NCI-H1105 (cell line): ENCODE results near the gene OSBPL1A.
"Not testable (repeated sequence)": the region's sequence is repeated elsewhere in the genome, so short reads cannot be mapped to it uniquely, and the experiment has no call there.

Experiments used
- DNase-seq: peaks from one replicate; lab custom pipeline; 2025; lab: John Stamatoyannopoulos, UW

Gene OSBPL1A

DNA sequence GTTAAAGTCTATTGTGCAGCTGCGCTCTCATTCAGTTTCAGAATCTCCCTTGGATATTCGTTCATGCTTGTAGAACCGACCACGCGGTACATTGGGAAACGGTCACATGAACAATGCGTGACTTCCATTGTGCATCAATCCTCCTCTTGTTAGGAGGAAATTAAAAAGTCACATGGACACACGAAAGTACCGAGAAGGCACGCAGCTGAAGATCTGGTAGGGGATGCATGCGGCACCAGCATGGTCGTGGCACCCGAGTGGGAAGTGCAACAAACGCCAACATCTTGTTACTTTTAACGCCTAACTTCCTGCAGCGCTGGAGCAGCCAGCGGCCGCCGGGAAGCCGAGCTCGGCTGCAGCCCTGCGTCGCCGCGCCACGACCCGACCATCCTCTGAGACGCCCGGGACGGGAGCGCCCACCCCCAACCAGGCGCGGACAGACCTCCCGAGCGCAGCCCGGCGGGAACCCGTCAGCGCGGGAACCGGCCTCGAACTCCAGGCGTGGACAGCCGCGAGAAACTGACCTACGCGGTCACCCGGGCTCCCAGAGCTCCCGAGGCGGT, 412 bp downstream of the OSBPL1A start:
- peak; percentile 65 for DNase-seq

DNA sequence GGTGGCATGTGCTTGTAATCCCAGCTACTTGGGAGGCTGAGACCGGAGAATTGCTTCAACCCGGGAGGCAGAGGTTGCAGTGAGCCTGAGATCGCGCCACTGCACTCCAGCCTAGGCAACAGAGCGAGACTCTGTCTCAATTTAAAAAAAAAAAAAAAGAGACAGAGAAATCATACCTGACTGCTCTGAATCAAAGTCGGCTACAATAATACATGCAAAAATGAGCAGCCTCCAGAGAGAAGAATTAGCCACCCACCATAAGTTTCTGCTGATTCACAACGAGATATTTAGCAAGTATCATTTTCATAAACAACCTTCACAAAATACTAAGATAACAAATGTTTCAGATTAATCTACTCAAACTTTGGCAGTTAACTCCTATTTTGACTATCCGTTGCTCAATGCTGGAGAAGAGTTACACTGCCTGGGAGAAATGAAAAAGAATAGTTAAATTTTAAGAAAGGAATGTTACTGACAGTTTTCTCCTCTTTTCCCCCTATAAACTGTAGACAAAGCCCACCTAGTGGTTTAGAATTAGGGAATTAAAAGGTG, 1.5 kb downstream of the OSBPL1A start:
- no peak for DNase-seq

- no peak for DNase-seq
Measured at GRCh38 chr18:24395049-24395795, 2.4 kb downstream of the OSBPL1A start.

- DNase-seq, result no peak
Measured at GRCh38 chr18:24388957-24389356, 8.7 kb downstream of the OSBPL1A start.

DNA sequence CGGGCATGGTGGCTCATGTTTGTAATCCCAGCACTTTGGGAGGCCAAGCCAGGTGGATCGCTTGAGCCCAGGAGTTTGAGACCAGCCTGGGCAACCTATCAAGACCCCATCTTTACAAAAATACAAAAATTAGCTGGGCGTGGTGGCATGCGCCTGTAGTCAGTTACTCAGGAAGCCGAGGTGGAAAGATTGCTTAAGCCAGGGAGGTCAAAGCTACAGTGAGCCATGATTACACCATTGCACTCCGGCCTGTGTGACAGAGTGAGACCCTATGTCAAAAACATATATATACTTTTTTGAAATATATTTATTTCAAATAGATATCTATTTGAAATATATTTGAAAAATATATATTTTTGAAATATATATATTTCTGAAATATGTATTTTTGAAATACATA, 10.9 kb downstream of the OSBPL1A start:
- DNase-seq, result no peak

GRCh38 chr18:24381126-24381525, 16.5 kb downstream of the OSBPL1A start:
- DNase-seq, result no peak

- no peak for DNase-seq
Measured at GRCh38 chr18:24380163-24380747, 17.4 kb downstream of the OSBPL1A start.

DNA sequence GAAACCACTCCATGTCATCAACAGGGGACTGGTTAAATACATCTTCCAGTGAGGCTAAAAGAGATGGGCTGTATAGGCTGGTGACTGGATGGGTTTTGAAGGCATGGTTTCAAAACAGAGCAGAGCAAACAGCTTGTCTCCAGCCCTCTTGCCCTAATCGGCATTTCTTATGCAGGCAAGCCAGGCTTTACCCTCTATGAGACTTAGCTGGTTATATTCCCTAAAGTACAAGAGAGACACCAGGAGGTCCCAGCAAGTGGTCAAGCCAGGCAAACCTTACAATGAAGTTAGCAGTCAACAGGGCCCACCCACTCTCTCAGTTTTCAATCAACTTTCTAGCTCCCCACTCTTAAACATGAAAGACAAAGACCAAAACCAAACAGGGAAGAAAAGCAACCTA, 19.0 kb downstream of the OSBPL1A start:
- DNase-seq, result no peak

- not testable (repeated sequence) for DNase-seq
Measured at GRCh38 chr18:24376531-24376930, 21.1 kb downstream of the OSBPL1A start.

- no peak for DNase-seq
Measured at GRCh38 chr18:24373328-24373727, 24.3 kb downstream of the OSBPL1A start.

DNA sequence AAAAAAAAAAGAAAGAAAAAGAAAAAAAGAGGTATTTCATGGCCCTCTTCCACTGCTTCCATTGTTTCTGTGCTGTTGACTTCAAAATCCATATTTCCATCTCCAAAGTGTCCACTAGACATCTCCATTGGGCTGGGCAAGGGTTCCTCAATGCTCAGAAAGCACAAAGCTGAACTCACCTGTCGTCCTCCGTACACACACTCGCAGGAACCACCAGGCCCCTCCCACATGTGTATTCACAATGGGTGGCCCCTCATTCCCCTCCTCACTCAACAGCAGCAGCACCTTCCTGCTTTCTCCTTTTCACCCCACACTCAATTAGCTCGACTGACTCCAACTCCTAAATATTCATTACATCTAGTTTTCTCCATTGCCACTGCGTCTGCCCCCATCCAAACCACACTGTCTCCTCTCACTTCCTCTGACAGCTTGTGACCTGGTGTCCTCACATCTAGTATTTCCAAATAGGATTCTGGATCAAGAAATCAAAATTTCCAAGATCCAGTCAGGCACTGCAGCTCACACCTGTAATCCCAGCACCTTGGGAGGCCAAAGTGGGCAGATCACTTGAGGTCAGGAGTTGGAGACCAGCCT, 25.2 kb downstream of the OSBPL1A start:
- DNase-seq, result no peak

GRCh38 chr18:24370120-24370519, 27.5 kb downstream of the OSBPL1A start:
- DNase-seq, result no peak

- DNase-seq, result no peak
Measured at GRCh38 chr18:24369426-24369825, 28.2 kb downstream of the OSBPL1A start.

- no peak for DNase-seq
Measured at GRCh38 chr18:24368749-24369148, 28.9 kb downstream of the OSBPL1A start.

DNA sequence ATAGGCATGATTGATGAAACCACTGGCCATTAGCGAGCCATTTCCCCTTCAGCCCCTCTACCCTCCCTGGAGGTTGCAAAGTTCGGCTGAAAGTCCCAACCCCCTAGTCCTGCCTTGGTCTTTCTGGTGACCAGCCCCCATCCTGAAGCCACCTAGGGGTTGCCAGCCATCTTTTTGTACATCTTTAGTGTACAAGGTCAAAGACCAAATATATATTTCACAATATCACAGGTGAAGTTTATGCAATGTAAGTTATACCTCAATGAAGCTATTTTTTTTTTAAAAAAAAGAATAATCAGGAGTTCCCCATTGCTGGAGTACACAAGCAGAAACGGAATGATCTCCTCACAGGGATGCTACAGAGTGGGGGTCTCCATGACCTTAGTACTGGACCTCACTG, 31.3 kb downstream of the OSBPL1A start:
- DNase-seq, result no peak

DNA sequence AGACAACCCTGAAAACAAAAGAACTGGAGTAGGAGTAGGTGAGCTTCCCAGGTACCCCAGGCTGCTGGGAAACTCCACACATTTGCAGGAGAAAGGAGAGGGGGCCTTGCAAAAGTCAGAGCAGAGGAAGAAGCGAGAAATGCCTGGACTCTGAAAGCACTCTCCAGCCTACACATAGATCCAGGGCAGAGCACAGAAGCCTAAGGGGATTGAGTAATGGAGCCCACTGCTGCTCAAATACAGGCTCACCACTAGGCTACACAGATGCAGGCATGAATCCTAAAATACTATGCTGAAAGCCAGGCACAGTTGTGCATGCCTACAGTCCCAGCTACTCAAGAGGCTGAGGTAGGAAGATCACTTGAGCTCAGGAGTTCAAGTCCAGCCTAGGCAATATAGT, 33.4 kb downstream of the OSBPL1A start:
- DNase-seq, result no peak

GRCh38 chr18:24362757-24363156, 34.9 kb downstream of the OSBPL1A start:
- no peak for DNase-seq

DNA sequence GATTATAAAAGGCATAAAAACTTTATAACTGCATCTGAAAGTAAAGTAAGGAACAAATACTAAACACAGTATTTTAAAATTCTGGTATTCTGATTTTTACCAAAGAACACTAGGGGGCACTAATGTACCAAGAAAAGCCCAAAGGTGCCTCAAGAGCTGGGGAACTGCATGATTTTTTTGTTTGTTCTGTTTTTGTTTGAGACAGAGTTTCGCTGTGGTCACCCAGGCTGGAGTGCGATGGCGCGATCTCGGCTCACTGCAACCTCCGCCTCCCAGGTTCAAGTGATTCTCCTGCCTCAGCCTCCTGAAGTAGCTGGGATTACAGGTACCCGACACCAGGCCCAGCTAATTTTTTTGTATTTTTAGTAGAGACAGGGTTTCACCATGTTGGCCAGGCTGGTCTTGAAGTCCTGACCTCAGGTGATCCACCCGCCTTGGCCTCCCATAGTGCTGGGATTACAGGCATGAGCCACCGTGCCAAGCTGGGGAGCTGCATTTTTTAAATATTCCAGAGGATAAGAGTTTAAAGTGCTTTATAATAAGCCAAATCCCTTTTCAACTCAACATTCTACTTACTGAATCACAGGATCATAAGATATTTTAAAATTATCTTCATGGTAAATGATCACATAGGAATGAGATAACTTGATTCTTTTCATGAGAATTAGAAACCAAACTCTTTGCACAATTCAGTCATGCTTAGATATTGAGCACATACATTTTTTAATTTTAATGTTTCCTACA, 37.7 kb downstream of the OSBPL1A start:
- peak; percentile 24 for DNase-seq

DNA sequence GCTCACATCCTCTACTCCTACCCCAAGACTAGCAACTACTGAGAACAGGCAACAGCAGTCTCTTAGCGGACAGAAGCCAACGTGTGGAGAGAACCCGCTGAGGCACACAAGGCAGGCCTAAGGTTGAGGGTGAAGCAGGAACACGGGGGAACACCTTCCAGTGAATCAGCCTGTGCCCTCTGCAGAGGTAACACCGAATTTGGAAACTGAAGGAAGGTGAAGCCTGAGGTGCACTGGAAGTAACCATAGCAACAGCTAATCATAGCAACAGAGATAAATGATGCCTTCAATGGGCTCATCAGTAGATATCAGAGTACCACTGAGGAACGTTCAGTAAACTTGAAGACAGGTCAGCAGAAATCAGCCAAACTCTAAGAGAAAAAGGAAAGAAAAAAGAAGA, 43.3 kb downstream of the OSBPL1A start:
- DNase-seq, result no peak

DNA sequence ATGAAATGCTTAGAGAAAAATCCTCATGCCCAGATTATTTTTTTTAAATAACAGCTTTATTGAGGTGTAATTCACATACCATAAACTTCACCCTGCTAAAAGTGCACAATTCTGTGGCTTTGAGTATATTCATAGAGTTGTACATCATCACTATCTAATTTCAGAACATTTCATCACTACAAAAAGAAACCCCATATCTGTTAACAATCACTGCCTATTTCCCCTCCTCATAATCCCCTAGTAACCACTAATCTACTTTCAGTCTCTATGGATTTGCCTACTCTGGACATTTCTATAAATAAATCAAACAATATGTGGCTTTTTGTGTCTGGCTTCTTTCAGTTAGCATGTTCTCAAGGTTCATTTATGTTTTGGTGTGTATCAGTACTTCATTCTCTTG, 51.4 kb downstream of the OSBPL1A start:
- no peak for DNase-seq

GRCh38 chr18:24344509-24344908, 53.1 kb downstream of the OSBPL1A start:
- DNase-seq, result no peak

DNA sequence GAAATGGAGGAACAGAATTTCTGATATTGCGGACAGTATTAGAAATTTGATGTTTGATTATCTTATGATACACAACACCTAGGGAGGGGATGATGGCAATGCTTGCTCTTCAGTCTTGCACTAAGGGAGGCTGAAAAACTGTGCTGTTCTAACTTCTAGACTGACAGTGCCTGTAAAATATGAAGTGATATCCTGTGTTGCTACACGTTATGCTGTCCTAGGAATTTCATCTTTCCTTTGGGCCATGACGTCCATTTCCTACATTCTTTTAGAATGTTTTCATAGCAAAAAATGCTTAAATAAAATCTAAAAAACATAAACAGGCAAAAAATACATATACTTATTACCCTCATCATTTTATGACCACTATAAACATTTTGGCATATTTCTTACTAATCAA, 55.3 kb downstream of the OSBPL1A start:
- no peak for DNase-seq
